Neuronal stem cell (in vitro differentiated cells): ENCODE data around the gene SLC15A2.

Experiments used
- DNase-seq: peaks from one replicate; pipeline ENCODE4 v3.0.0-alpha.2; 2013; ENCODE audit warnings: low spot score
- H2AFZ ChIP-seq: one replicate; pipeline ENCODE4 v1.6.1; 2013; ENCODE audit warnings: mild to moderate bottlenecking, low read length, inconsistent platforms
- H2AK5ac ChIP-seq: 2 replicates; pipeline ENCODE4 v1.6.1; 2013; ENCODE audit warnings: low read depth, mild to moderate bottlenecking, inconsistent platforms, low read length, moderate library complexity, mixed read lengths
- H2BK120ac ChIP-seq: 2 replicates; pipeline ENCODE4 v1.6.1; 2013; ENCODE audit warnings: low read depth, mild to moderate bottlenecking, inconsistent platforms, low read length, moderate library complexity, mixed read lengths
- H2BK12ac ChIP-seq: one replicate; pipeline ENCODE4 v1.6.1; 2013; ENCODE audit warnings: low read length, inconsistent platforms
- H2BK15ac ChIP-seq: 2 replicates; pipeline ENCODE4 v1.6.1; 2013; ENCODE audit warnings: mild to moderate bottlenecking, low read length, inconsistent platforms, mixed read lengths
- H2BK5ac ChIP-seq: one replicate; pipeline ENCODE4 v1.6.1; 2013; ENCODE audit warnings: inconsistent platforms, mild to moderate bottlenecking, low read length, moderate library complexity
- H3K14ac ChIP-seq: one replicate; pipeline ENCODE4 v1.6.1; 2013; ENCODE audit warnings: low read length, inconsistent platforms
- H3K18ac ChIP-seq: 2 replicates; pipeline ENCODE4 v1.6.1; 2013; ENCODE audit warnings: low read length, inconsistent platforms
- H3K23ac ChIP-seq: 2 replicates; pipeline ENCODE4 v1.6.1; 2013; ENCODE audit warnings: low read depth, mild to moderate bottlenecking, mixed read lengths, low read length, inconsistent platforms; ENCODE audit not compliant: poor library complexity
- H3K27ac ChIP-seq: replicated peaks from 3 replicates; pipeline ENCODE4 v1.5.1; 2013; ENCODE audit warnings: low read length, inconsistent platforms
- H3K27me3 ChIP-seq, 3 experiments: 2 replicates each; pipeline ENCODE4 v1.6.1; 2013; ENCODE audit warnings: low read length in 3 of 3, mild to moderate bottlenecking in 2 of 3, inconsistent platforms in 1 of 3, low read depth in 1 of 3, mixed read lengths in 1 of 3, moderate library complexity in 1 of 3; ENCODE audit not compliant: control insufficient read depth in 3 of 3, insufficient read depth in 3 of 3
- H3K36me3 ChIP-seq, 2 donors: replicated peaks in 1 of 2; 2 replicates each; pipeline ENCODE4 v1.6.1; 2013; ENCODE audit warnings: low read length in 2 of 2; ENCODE audit not compliant: control insufficient read depth in 2 of 2, insufficient read depth in 2 of 2
- H3K4ac ChIP-seq: 2 replicates; pipeline ENCODE4 v1.6.1; 2013; ENCODE audit warnings: inconsistent platforms, mild to moderate bottlenecking, low read length, moderate library complexity
- H3K4me1 ChIP-seq, 2 donors: 1 replicate in 1 of 2; 2 replicates in 1 of 2; pipeline ENCODE4 v1.6.1; 2013; ENCODE audit warnings: low read length in 2 of 2, low read depth in 1 of 2; ENCODE audit not compliant: control insufficient read depth in 2 of 2, insufficient read depth in 1 of 2
- H3K4me2 ChIP-seq: one replicate; pipeline ENCODE4 v1.6.1; 2013; ENCODE audit warnings: mild to moderate bottlenecking, low read length, inconsistent platforms; ENCODE audit not compliant: insufficient read depth, poor library complexity, severe bottlenecking
- H3K4me3 ChIP-seq, 2 donors: 2 replicates each; pipeline ENCODE4 v1.5.1; 2013; ENCODE audit warnings: low read length in 2 of 2, mild to moderate bottlenecking in 2 of 2, inconsistent platforms in 1 of 2, moderate library complexity in 1 of 2
- H3K79me1 ChIP-seq: one replicate; pipeline ENCODE4 v1.6.1; 2013; ENCODE audit warnings: low read depth, mild to moderate bottlenecking, inconsistent platforms, low read length, moderate library complexity
- H3K9ac ChIP-seq: one replicate; pipeline ENCODE4 v1.6.1; 2013; ENCODE audit warnings: mild to moderate bottlenecking, low read depth, low read length, inconsistent platforms; ENCODE audit not compliant: poor library complexity
- H3K9me3 ChIP-seq, 2 donors: replicated peaks in 1 of 2; 2 replicates each; pipeline versions ENCODE3 to v1.6.1; 2013; ENCODE audit warnings: low read length in 2 of 2, mild to moderate bottlenecking in 2 of 2, inconsistent platforms in 1 of 2, low read depth in 1 of 2, mixed read lengths in 1 of 2, moderate library complexity in 1 of 2; ENCODE audit not compliant: control insufficient read depth in 2 of 2, insufficient read depth in 1 of 2
- H4K8ac ChIP-seq: one replicate; pipeline ENCODE4 v1.6.1; 2013; ENCODE audit warnings: low read depth, mild to moderate bottlenecking, inconsistent platforms, low read length, moderate library complexity
- H4K91ac ChIP-seq: one replicate; pipeline ENCODE4 v1.6.1; 2013; ENCODE audit warnings: low read length, low read depth, mild to moderate bottlenecking, inconsistent platforms; ENCODE audit not compliant: poor library complexity
- WGBS, 2 donors: extraction: QIAGEN DNeasy Blood & Tissue Kit; methylation state at CpG; one replicate each; pipeline ENCODE4 v1.1.7; 2013; ENCODE audit warnings: missing lambda C conversion rate in 2 of 2, mixed read lengths in 1 of 2; ENCODE audit not compliant: insufficient read length in 2 of 2, insufficient replicate concordance in 1 of 2; ENCODE audit errors: extremely low coverage in 2 of 2; 5-methylcytosine and 5-hydroxymethylcytosine counted together

Gene SLC15A2

DNA sequence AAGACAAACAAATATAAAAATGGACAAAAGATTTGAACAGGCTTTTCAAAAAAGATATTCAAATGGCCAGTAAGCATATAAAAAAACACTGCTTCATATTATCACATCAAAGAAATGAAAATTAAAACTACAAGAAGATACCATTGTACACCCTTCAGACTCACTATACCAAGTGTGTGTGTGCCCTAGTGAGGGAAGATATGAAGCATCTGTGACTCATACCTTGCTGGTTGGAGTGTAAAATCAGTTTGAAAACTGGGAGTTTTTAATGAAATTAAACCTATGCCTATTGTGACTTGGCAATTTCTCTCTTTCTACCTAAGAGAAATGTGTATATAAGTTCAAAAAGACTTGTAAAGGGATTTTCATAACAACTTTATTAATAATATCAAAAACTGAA, 23.5 kb upstream of the SLC15A2 start:
- H3K79me1 ChIP-seq = no peaks in the 10 kb centered on the region
- H2BK120ac ChIP-seq = no peak overlapping the region
- H3K4me2 ChIP-seq = no peak overlapping the region
- H3K36me3 ChIP-seq = no peaks in the 10 kb centered on the region
- H4K8ac ChIP-seq = no peak overlapping the region
- H2BK15ac ChIP-seq = no peak overlapping the region
- H3K4me1 ChIP-seq = no peaks in the 10 kb centered on the region
- H3K9ac ChIP-seq = no peak overlapping the region
- H4K91ac ChIP-seq = no peak overlapping the region
- no peak for DNase-seq
- no peak overlapping the region for H3K4me3 ChIP-seq
- no peaks in the 10 kb centered on the region for H3K27me3 ChIP-seq
- H3K23ac ChIP-seq = no peak overlapping the region
- no peak overlapping the region for H3K14ac ChIP-seq
- no peaks in the 10 kb centered on the region for H3K9me3 ChIP-seq
- no peak overlapping the region for H2AK5ac ChIP-seq
- no peak overlapping the region for H3K18ac ChIP-seq
- H2AFZ ChIP-seq = no peak overlapping the region
- H2BK12ac ChIP-seq = no peak overlapping the region
- H2BK5ac ChIP-seq = no peak overlapping the region
- H3K27ac ChIP-seq = no peak overlapping the region
- no peak overlapping the region for H3K4ac ChIP-seq

GRCh38 chr3:121871430-121871829, 22.8 kb upstream of the SLC15A2 start:
- Histone ChIP-seq H2AK5ac (no peak overlapping the region), H3K27ac (no peak overlapping the region), H2AFZ (no peak overlapping the region), H3K4me3 (no peak overlapping the region), H3K9ac (no peak overlapping the region), H2BK15ac (no peak overlapping the region), H4K8ac (no peak overlapping the region), H4K91ac (no peak overlapping the region), H3K4me2 (no peak overlapping the region), H2BK5ac (no peak overlapping the region), H3K23ac (no peak overlapping the region), H2BK12ac (no peak overlapping the region), H3K79me1 (no peaks in the 10 kb centered on the region), H3K9me3 (no peaks in the 10 kb centered on the region), H3K14ac (no peak overlapping the region), H3K27me3 (no peaks in the 10 kb centered on the region), H3K18ac (no peak overlapping the region), H3K4ac (no peak overlapping the region), H2BK120ac (no peak overlapping the region), H3K36me3 (no peaks in the 10 kb centered on the region), H3K4me1 (no peaks in the 10 kb centered on the region)
- no CpG with 5 or more reads among the region's 1 CpG for WGBS, 2 donors
- DNase-seq = no peak

DNA sequence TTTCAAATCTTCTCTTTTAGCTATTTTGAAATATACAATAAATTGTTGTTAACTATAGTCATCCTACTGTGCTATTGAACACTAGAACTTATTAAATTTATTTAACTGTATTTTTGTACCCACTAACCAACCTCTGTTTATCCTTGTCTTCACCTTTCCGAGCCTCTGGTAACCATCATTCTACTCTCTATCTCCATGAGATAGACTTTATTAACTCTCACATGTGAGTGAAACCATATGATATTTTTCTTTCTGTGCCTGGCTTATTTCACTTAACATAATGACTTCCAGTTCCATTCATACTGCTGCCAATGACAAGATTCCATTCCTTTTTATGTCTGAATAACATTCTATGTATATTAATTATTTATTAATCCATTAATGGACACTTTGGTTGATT, 15.8 kb upstream of the SLC15A2 start:
- Histone ChIP-seq H3K4ac (no peak overlapping the region), H2AFZ (no peak overlapping the region), H3K4me2 (no peak overlapping the region), H2BK120ac (no peak overlapping the region), H3K36me3 (no peaks in the 10 kb centered on the region), H2AK5ac (no peak overlapping the region), H3K27me3 (no peaks in the 10 kb centered on the region), H3K9me3 (no peaks in the 10 kb centered on the region), H3K14ac (no peak overlapping the region), H2BK12ac (no peak overlapping the region), H3K9ac (no peak overlapping the region), H2BK15ac (no peak overlapping the region), H3K23ac (no peak overlapping the region), H2BK5ac (no peak overlapping the region), H4K91ac (no peak overlapping the region), H3K4me3 (no peak overlapping the region), H4K8ac (no peak overlapping the region), H3K4me1 (no peaks in the 10 kb centered on the region), H3K27ac (no peak overlapping the region), H3K79me1 (no peaks in the 10 kb centered on the region), H3K18ac (no peak overlapping the region)
- DNase-seq = no peak
- no CpG with 5 or more reads among the region's 1 CpG for WGBS, 2 donors

DNA sequence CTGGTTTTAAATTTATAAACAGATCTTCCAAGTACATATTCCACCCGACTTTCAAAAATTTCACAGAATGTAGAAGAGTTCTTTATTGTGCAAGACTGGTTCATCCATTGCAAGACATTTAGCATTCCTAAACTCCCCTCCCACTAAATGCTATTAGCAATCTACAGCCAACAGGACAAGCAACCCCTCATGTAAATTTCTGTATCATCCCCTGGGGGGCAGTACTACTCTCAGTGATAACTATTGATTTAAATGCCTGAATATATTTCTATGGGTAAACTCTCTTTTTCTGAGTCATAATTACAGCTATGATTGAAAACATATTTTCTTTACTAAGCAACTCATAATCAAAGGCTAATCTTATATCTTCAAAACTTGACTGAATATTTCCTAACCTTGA, 10.7 kb upstream of the SLC15A2 start:
- no peak overlapping the region for H3K4me3 ChIP-seq
- H3K4me2 ChIP-seq = no peak overlapping the region
- no peak overlapping the region for H4K8ac ChIP-seq
- no peak overlapping the region for H2BK120ac ChIP-seq
- no peaks in the 10 kb centered on the region for H3K36me3 ChIP-seq
- H3K18ac ChIP-seq = no peak overlapping the region
- no peaks in the 10 kb centered on the region for H3K9me3 ChIP-seq
- no peak overlapping the region for H3K27ac ChIP-seq
- H3K79me1 ChIP-seq = no peaks in the 10 kb centered on the region
- no peaks in the 10 kb centered on the region for H3K27me3 ChIP-seq
- H4K91ac ChIP-seq = no peak overlapping the region
- H3K4ac ChIP-seq = no peak overlapping the region
- no peak overlapping the region for H2AFZ ChIP-seq
- H3K14ac ChIP-seq = no peak overlapping the region
- H2BK12ac ChIP-seq = no peak overlapping the region
- WGBS, 2 donors = no CpG with 5 or more reads among the region's 1 CpG
- no peak overlapping the region for H2BK5ac ChIP-seq
- no peak overlapping the region for H3K9ac ChIP-seq
- no peak overlapping the region for H2AK5ac ChIP-seq
- no peak overlapping the region for H2BK15ac ChIP-seq
- DNase-seq = peak; percentile 0
- no peak overlapping the region for H3K23ac ChIP-seq
- no peaks in the 10 kb centered on the region for H3K4me1 ChIP-seq
